Stimulated activated CD4-positive, alpha-beta T cell treated with anti-CD3 and anti-CD28 coated beads, Interleukin-2, amount 100 ng/mL, for 4 hours (primary cell): ENCODE results near the gene TMEM61.

Experiments
- DNase-seq: peaks from one replicate; pipeline ENCODE4 v3.0.0-alpha.2; 2020; ENCODE audit warnings: low read depth

The TMEM61 gene

GRCh38 chr1:55040083-55040932, 59.9 kb downstream of the TMEM61 start:
- DNase-seq, result no peak

- no peak for DNase-seq
These were observed 60.6 kb downstream of the TMEM61 start for GRCh38 chr1:55040933-55041494.

- DNase-seq, result no peak
These were observed 61.2 kb downstream of the TMEM61 start for GRCh38 chr1:55041613-55042012.
